ENCODE data around the gene STEAP4.
A peak's percentile ranks its signal among the peaks of the same experiment; 100 is the strongest.

STEAP4 gene

GRCh38 chr7:88328787-88329186, 22.1 kb upstream of the STEAP4 start:
- no peaks in the 10 kb centered on the region for H3K36me3 ChIP-seq (replicated peaks)
- in situ Hi-C loops (cut with MboI; ENCODE audit: low sequenced_read_pairs) = no loop called here

GRCh38 chr7:88324699-88325098, 18.0 kb upstream of the STEAP4 start:
- in situ Hi-C loops (cut with MboI; ENCODE audit: low sequenced_read_pairs) = no loop called here
- H3K27me3 ChIP-seq (ENCODE audit: low read depth) = no peaks in the 10 kb centered on the region
- H3K9me3 ChIP-seq = no peaks in the 10 kb centered on the region
- no peak overlapping the region for H3K4me3 ChIP-seq
- H3K4me1 ChIP-seq = 0 out of 2 replicates have a peak, but pooled peaks cover 3% of the 10 kb centered on the region
- no peak for DNase-seq (ENCODE audit: low spot score in 2 of 2)
- no peaks in the 10 kb centered on the region for H3K36me3 ChIP-seq (replicated peaks)

More at GRCh38 chr7:88328787-88329186, 22.1 kb upstream of the STEAP4 start:
- Histone ChIP-seq H3K27me3 (ENCODE audit: low read depth) (no peaks in the 10 kb centered on the region), H3K4me3 (no peak overlapping the region), H3K9me3 (no peaks in the 10 kb centered on the region), H3K4me1 (no peaks in the 10 kb centered on the region)
- DNase-seq (ENCODE audit: low spot score in 2 of 2) = no peak

GRCh38 chr7:88322151-88322550, 15.5 kb upstream of the STEAP4 start:
- DNase-seq (ENCODE audit: low spot score in 2 of 2) = peak in 1 of 2 experiments; percentile 18
- H3K27me3 ChIP-seq (ENCODE audit: low read depth) = no peaks in the 10 kb centered on the region
- H3K4me1 ChIP-seq = 0 out of 2 replicates have a peak, but pooled peaks cover 3% of the 10 kb centered on the region
- no peaks in the 10 kb centered on the region for H3K9me3 ChIP-seq
- in situ Hi-C loops (cut with MboI; ENCODE audit: low sequenced_read_pairs) = no loop called here
- H3K36me3 ChIP-seq (replicated peaks) = no peaks in the 10 kb centered on the region
- H3K4me3 ChIP-seq = no peak overlapping the region

GRCh38 chr7:88321694-88322093, 15.0 kb upstream of the STEAP4 start:
- Histone ChIP-seq H3K36me3 (replicated peaks) (no peaks in the 10 kb centered on the region), H3K4me3 (no peak overlapping the region), H3K9me3 (no peaks in the 10 kb centered on the region), H3K27me3 (ENCODE audit: low read depth) (no peaks in the 10 kb centered on the region), H3K4me1 (0 out of 2 replicates have a peak, but pooled peaks cover 3% of the 10 kb centered on the region)
- no peak for DNase-seq (ENCODE audit: low spot score in 2 of 2)
- in situ Hi-C loops (cut with MboI; ENCODE audit: low sequenced_read_pairs) = no loop called here

- Histone ChIP-seq H3K4me1 (0 out of 2 replicates have a peak, but pooled peaks cover 3% of the 10 kb centered on the region), H3K4me3 (no peak overlapping the region), H3K36me3 (replicated peaks) (no peaks in the 10 kb centered on the region), H3K9me3 (no peaks in the 10 kb centered on the region), H3K27me3 (ENCODE audit: low read depth) (no peaks in the 10 kb centered on the region)
- DNase-seq (ENCODE audit: low spot score in 2 of 2) = no peak
- in situ Hi-C loops (cut with MboI; ENCODE audit: low sequenced_read_pairs) = no loop called here
These were observed 11.5 kb upstream of the STEAP4 start for GRCh38 chr7:88318196-88318595.

DNA sequence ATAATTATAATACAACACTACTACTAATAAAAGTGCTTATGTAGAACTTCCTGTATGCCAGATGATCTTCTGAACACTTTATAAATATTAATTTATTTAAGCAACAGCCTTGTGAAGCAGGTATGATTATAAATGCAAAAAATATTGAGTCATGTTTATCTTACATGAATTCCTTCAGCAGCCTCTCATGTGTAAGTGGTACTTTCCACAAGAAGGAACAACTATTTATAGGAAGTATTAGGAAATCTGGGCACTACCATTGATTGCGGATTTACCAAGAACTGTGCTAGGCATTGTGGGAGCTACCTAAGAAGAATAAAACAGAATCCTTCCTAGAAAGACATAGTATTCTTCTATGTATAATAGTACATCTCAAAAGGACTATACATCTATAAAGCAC, 10.7 kb upstream of the STEAP4 start:
- H3K4me1 ChIP-seq = 0 out of 2 replicates have a peak, but pooled peaks cover 3% of the 10 kb centered on the region
- no peaks in the 10 kb centered on the region for H3K27me3 ChIP-seq (ENCODE audit: low read depth)
- H3K9me3 ChIP-seq = no peaks in the 10 kb centered on the region
- in situ Hi-C loops (cut with MboI; ENCODE audit: low sequenced_read_pairs) = no loop called here
- H3K36me3 ChIP-seq (replicated peaks) = no peaks in the 10 kb centered on the region
- no peak for DNase-seq (ENCODE audit: low spot score in 2 of 2)
- no peak overlapping the region for H3K4me3 ChIP-seq

GRCh38 chr7:88316456-88316855, 9.8 kb upstream of the STEAP4 start:
- DNase-seq (ENCODE audit: low spot score in 2 of 2) = no peak
- Histone ChIP-seq H3K4me1 (no peaks in the 10 kb centered on the region), H3K4me3 (no peak overlapping the region), H3K36me3 (replicated peaks) (no peaks in the 10 kb centered on the region), H3K27me3 (ENCODE audit: low read depth) (no peaks in the 10 kb centered on the region), H3K9me3 (no peaks in the 10 kb centered on the region)
- in situ Hi-C loops (cut with MboI; ENCODE audit: low sequenced_read_pairs) = no loop called here

DNA sequence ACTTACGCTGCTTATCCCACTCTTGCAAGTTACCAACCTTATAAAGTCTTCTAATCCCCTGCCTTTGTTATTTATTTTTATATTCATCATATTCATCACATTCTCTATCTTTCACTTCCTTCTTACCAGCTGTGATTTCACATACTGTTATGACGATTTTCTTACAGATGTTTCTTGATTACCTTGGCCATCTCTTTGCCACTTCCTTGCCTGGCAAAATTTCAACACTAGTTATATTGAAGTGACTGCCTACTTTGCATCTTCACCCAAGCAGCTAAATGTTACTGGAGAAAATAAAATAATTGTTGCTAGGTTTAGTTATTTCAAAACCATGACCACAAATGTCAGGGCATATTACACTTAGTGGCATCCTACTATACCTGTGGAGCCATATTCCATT, 8.8 kb upstream of the STEAP4 start:
- H3K4me3 ChIP-seq = no peak overlapping the region
- H3K9me3 ChIP-seq = no peaks in the 10 kb centered on the region
- DNase-seq (ENCODE audit: low spot score in 2 of 2) = no peak
- no peaks in the 10 kb centered on the region for H3K36me3 ChIP-seq (replicated peaks)
- in situ Hi-C loops (cut with MboI; ENCODE audit: low sequenced_read_pairs) = no loop called here
- H3K27me3 ChIP-seq (ENCODE audit: low read depth) = no peaks in the 10 kb centered on the region
- H3K4me1 ChIP-seq = no peaks in the 10 kb centered on the region

- no peak overlapping the region for H3K4me3 ChIP-seq
- H3K4me1 ChIP-seq = no peaks in the 10 kb centered on the region
- in situ Hi-C loops (cut with MboI; ENCODE audit: low sequenced_read_pairs) = no loop called here
- no peaks in the 10 kb centered on the region for H3K36me3 ChIP-seq (replicated peaks)
- DNase-seq (ENCODE audit: low spot score in 2 of 2) = no peak
- H3K27me3 ChIP-seq (ENCODE audit: low read depth) = no peaks in the 10 kb centered on the region
- H3K9me3 ChIP-seq = no peaks in the 10 kb centered on the region
These were observed 7.4 kb upstream of the STEAP4 start for GRCh38 chr7:88314061-88314491.

GRCh38 chr7:88312061-88312663, 5.5 kb upstream of the STEAP4 start:
- DNase-seq (ENCODE audit: low spot score in 2 of 2) = no peak
- in situ Hi-C loops (cut with MboI; ENCODE audit: low sequenced_read_pairs) = no loop called here
- no peaks in the 10 kb centered on the region for H3K4me1 ChIP-seq
- no peak overlapping the region for H3K4me3 ChIP-seq
- no peaks in the 10 kb centered on the region for H3K36me3 ChIP-seq (replicated peaks)
- no peaks in the 10 kb centered on the region for H3K9me3 ChIP-seq
- H3K27me3 ChIP-seq (ENCODE audit: low read depth) = no peaks in the 10 kb centered on the region

DNA sequence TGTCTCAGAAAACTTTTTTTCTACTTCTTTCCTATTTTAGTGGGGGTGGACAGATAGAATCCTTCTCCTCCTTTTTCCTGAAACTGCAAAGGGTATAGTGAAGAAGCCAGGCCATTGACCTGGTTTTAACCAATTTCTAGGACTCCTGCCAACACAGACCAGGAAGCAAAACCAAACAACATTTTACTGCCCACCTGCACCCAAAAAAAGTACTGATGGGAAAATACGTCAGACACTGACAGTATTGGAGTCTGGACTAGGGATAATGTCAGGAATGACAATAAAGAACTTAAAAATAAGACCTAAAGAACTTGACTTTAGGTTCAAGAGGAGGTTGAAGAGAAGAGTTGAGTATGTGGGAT, 5.0 kb upstream of the STEAP4 start:
- Histone ChIP-seq H3K4me3 (no peak overlapping the region), H3K36me3 (replicated peaks) (no peaks in the 10 kb centered on the region), H3K9me3 (no peaks in the 10 kb centered on the region), H3K4me1 (0 out of 2 replicates have a peak, but pooled peaks cover 2% of the 10 kb centered on the region), H3K27me3 (ENCODE audit: low read depth) (no peaks in the 10 kb centered on the region)
- DNase-seq (ENCODE audit: low spot score in 2 of 2) = no peak
- in situ Hi-C loops (cut with MboI; ENCODE audit: low sequenced_read_pairs) = no loop called here

- H3K27me3 ChIP-seq (ENCODE audit: low read depth) = no peaks in the 10 kb centered on the region
- 0 out of 2 replicates have a peak, but pooled peaks cover 2% of the 10 kb centered on the region for H3K4me1 ChIP-seq
- DNase-seq (ENCODE audit: low spot score in 2 of 2) = no peak
- H3K4me3 ChIP-seq = no peak overlapping the region
- no peaks in the 10 kb centered on the region for H3K36me3 ChIP-seq (replicated peaks)
- H3K9me3 ChIP-seq = no peaks in the 10 kb centered on the region
- in situ Hi-C loops (cut with MboI; ENCODE audit: low sequenced_read_pairs) = no loop called here
These were observed 4.4 kb upstream of the STEAP4 start for GRCh38 chr7:88310956-88311674.

GRCh38 chr7:88309819-88310218, 3.1 kb upstream of the STEAP4 start:
- Histone ChIP-seq H3K4me1 (0 out of 2 replicates have a peak, but pooled peaks cover 2% of the 10 kb centered on the region), H3K36me3 (replicated peaks) (no peaks in the 10 kb centered on the region), H3K9me3 (no peaks in the 10 kb centered on the region), H3K27me3 (ENCODE audit: low read depth) (no peaks in the 10 kb centered on the region), H3K4me3 (no peak overlapping the region)
- no peak for DNase-seq (ENCODE audit: low spot score in 2 of 2)
- in situ Hi-C loops (cut with MboI; ENCODE audit: low sequenced_read_pairs) = no loop called here

DNA sequence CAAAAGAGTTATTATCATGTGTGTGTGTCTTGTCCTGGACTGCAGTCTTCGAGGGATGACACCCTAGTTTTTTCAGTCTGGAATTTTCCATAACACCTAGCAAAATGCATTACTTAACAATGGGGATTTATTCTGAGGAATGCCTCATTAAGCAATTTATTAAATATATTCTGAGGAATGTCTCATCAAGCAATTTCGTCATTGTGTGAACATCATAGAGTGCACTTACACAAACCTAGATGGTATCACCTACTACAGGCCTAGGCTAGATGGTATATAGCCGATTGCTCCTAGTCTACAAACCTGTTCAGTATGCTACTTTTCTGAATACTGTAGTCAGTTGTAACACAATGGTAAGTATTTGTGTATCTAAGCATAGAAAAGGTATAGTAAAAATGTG, 1.1 kb upstream of the STEAP4 start:
- H3K9me3 ChIP-seq = no peaks in the 10 kb centered on the region
- in situ Hi-C loops (cut with MboI; ENCODE audit: low sequenced_read_pairs) = no loop called here
- H3K27me3 ChIP-seq (ENCODE audit: low read depth) = no peaks in the 10 kb centered on the region

More for the DNA sequence above, 1.1 kb upstream of the STEAP4 start:
- Histone ChIP-seq H3K36me3 (replicated peaks) (no peaks in the 10 kb centered on the region), H3K4me3 (no peak overlapping the region), H3K4me1 (0 out of 2 replicates have a peak, but pooled peaks cover 2% of the 10 kb centered on the region)
- no peak for DNase-seq (ENCODE audit: low spot score in 2 of 2)

Measured in HAP-1 (cell line).